GM23338 (cell line): ENCODE data around the gene SCO2. TPM values are rescaled to one million over a fixed set of nuclear protein-coding genes. Genes with fewer than 3 reads are reported as not detected.
A peak's percentile ranks its signal among the peaks of the same experiment; 100 is the strongest.

Experiments used
- ATAC-seq: fragments of 200-7000 bp; cut with Tn5 transposase; 3 replicates; pipeline ENCODE4 v1.9.1; 2020
- DNase-seq: peaks from one replicate; pipeline ENCODE4 v3.0.0-alpha.2; 2015; ENCODE audit warnings: low spot score
- H2AFZ ChIP-seq: fragments of 200-600 bp; sonication (generic); 2 replicates; pipeline ENCODE4 v1.8.0; 2016; ENCODE audit warnings: antibody characterized with exemption, mild to moderate bottlenecking, moderate library complexity
- H3F3A ChIP-seq: fragments of 200-600 bp; sonication (generic); replicated peaks from 2 replicates; pipeline ENCODE4 v1.8.0; 2017; ENCODE audit warnings: antibody characterized with exemption, mixed run types, low read depth
- H3K27ac ChIP-seq: fragments of 200-600 bp; sonication (generic); 2 replicates; pipeline ENCODE4 v1.6.1; 2016; ENCODE audit warnings: low read depth
- H3K27me3 ChIP-seq: fragments of 200-600 bp; sonication (generic); 2 replicates; pipeline ENCODE4 v1.8.0; 2016; ENCODE audit warnings: mild to moderate bottlenecking, mixed run types, moderate library complexity; ENCODE audit not compliant: insufficient read depth
- H3K36me3 ChIP-seq: fragments of 200-600 bp; sonication (generic); 2 replicates; pipeline ENCODE4 v1.8.0; 2016; ENCODE audit warnings: mild to moderate bottlenecking; ENCODE audit not compliant: insufficient read depth
- H3K4me1 ChIP-seq: fragments of 200-600 bp; sonication (generic); 2 replicates; pipeline ENCODE4 v1.8.0; 2016; ENCODE audit warnings: mild to moderate bottlenecking, moderate library complexity; ENCODE audit not compliant: insufficient read depth
- H3K4me2 ChIP-seq: fragments of 200-600 bp; sonication (generic); 2 replicates; pipeline ENCODE4 v1.7.1; 2017; ENCODE audit warnings: mixed run types
- H3K4me3 ChIP-seq: fragments of 200-600 bp; sonication (generic); 2 replicates; pipeline ENCODE4 v1.6.1; 2016; ENCODE audit warnings: mixed run types
- H3K79me2 ChIP-seq: fragments of 200-600 bp; sonication (generic); replicated peaks from 2 replicates; pipeline ENCODE4 v1.8.0; 2017; ENCODE audit warnings: mild to moderate bottlenecking; ENCODE audit not compliant: insufficient read depth
- H3K9me2 ChIP-seq: fragments of 200-600 bp; sonication (generic); 2 replicates; pipeline ENCODE4 v1.8.0; 2017; ENCODE audit not compliant: insufficient read depth
- H4K20me1 ChIP-seq: fragments of 200-600 bp; sonication (generic); replicated peaks from 2 replicates; pipeline ENCODE4 v1.8.0; 2017; ENCODE audit warnings: mild to moderate bottlenecking; ENCODE audit not compliant: insufficient read depth
- H3K27ac Mint-ChIP-seq: 2 replicates; pipeline ENCODE4 v1.8.0; 2020; ENCODE audit warnings: inconsistent platforms, mild to moderate bottlenecking, moderate library complexity, mixed read lengths
- H3K27me3 Mint-ChIP-seq: 3 replicates; pipeline ENCODE4 v1.8.0; 2022; ENCODE audit warnings: low read depth, mild to moderate bottlenecking, moderate library complexity, mixed read lengths, inconsistent platforms; ENCODE audit not compliant: insufficient read depth, poor library complexity
- H3K36me3 Mint-ChIP-seq: 3 replicates; pipeline ENCODE4 v1.8.0; 2021; ENCODE audit warnings: low read depth, mild to moderate bottlenecking, inconsistent platforms, moderate library complexity, mixed read lengths
- H3K4me1 Mint-ChIP-seq: 3 replicates; pipeline ENCODE4 v1.8.0; 2020; ENCODE audit warnings: mild to moderate bottlenecking, inconsistent platforms, mixed read lengths
- H3K4me3 Mint-ChIP-seq: 3 replicates; pipeline ENCODE4 v1.8.0; 2021; ENCODE audit warnings: moderate library complexity, mild to moderate bottlenecking, inconsistent platforms, mixed read lengths
- H3K9me3 Mint-ChIP-seq: 3 replicates; pipeline ENCODE4 v1.8.0; 2020; ENCODE audit warnings: moderate library complexity, mild to moderate bottlenecking, inconsistent platforms, mixed read lengths
- EZH2 ChIP-seq: fragments of 200-600 bp; sonication (generic); IDR thresholded peaks from one replicate; pipeline ENCODE4 v1.8.0; 2017; ENCODE audit warnings: antibody characterized with exemption, mild to moderate bottlenecking, low read depth; ENCODE audit not compliant: unreplicated experiment
- POLR2AphosphoS5 ChIP-seq: IDR thresholded peaks from 2 replicates; pipeline ENCODE4 v1.6.1; 2016; ENCODE audit warnings: antibody characterized with exemption, low read depth
- REST ChIP-seq: IDR thresholded peaks from one replicate; pipeline ENCODE4 v1.6.1; 2018; ENCODE audit warnings: antibody characterized with exemption; ENCODE audit not compliant: unreplicated experiment
- STAT1 ChIP-seq: IDR thresholded peaks from one replicate; pipeline ENCODE4 v1.6.1; 2016; ENCODE audit warnings: antibody characterized with exemption; ENCODE audit not compliant: unreplicated experiment
- ZNF114 ChIP-seq: fragments of 250-450 bp; sonication (Bioruptor Pico); IDR thresholded peaks from 2 replicates; pipeline ENCODE4 v1.5.0; 2020; ENCODE audit warnings: mild to moderate bottlenecking, moderate library complexity
- ZNF331 ChIP-seq: fragments of 250-450 bp; sonication (Bioruptor Pico); IDR thresholded peaks from 2 replicates; pipeline ENCODE4 v1.5.0; 2020; ENCODE audit warnings: low read depth, mild to moderate bottlenecking, moderate library complexity
- polyA plus RNA-seq: library from polyadenylated mRNA; unstranded; fragments of >200 nt; fragmentation: Nextera tagmentation; extraction: Ambion mirVana; gene quantifications from 2 replicates; pipeline ENCODE4 v1.2.1, GENCODE V29; 2016
- total RNA-seq: library from RNA; depleted of rRNA; stranded (reverse); fragments of >200 nt; shearing (Covaris generic); gene quantifications from 2 replicates; pipeline ENCODE4 v1.2.3, GENCODE V29; 2014

Gene SCO2
- total and polyA plus RNA-seq, 2 experiments from 2014 or later: 2.6 to 4.9 TPM

- Histone ChIP-seq H2AFZ (peak within 1 kb of the TSS; percentile 78), H4K20me1 (no peaks in the 10 kb centered on the region; the same call in none of the 2 replicates), H3K79me2 (no peaks in the 10 kb centered on the region), H3K4me2 (peak within 1 kb of the TSS; percentile 87), H3K27me3 (peaks cover 83% of the 10 kb centered on the region), H3K4me3 (peak within 1 kb of the TSS; percentile 66), H3F3A (no peaks in the 10 kb centered on the region; the same call in none of the 2 replicates), H3K4me1 (0 out of 2 replicates have a peak, but pooled peaks cover 4% of the 10 kb centered on the region), H3K36me3 (no peaks in the 10 kb centered on the region), H3K9me2 (no peaks in the 10 kb centered on the region), H3K27ac (no peak within 1 kb of the TSS)
- Mint-ChIP-seq H3K27me3 (peaks cover 76% of the 10 kb centered on the region), H3K27ac (no peak within 1 kb of the TSS), H3K9me3 (no peaks in the 10 kb centered on the region; the same call in 2 of the 3 replicates), H3K4me1 (peaks cover 10% of the 10 kb centered on the region; the same call in 2 of the 3 replicates), H3K36me3 (no peaks in the 10 kb centered on the region), H3K4me3 (peak within 1 kb of the TSS; percentile 65)
- peak; percentile 44 for DNase-seq
- TF ChIP-seq ZNF331 (no peak), POLR2AphosphoS5 (0 out of 2 replicates have a peak, but pooled peaks have one; percentile 16), REST (no peak), EZH2 (peak; percentile 56)
- peak; percentile 4; the same call in 2 of the 3 replicates for ATAC-seq
Observed at GRCh38 chr22:50529897-50530579, 4.6 kb upstream of the SCO2 start, which contains the start of gene TYMP. TSS of gene TYMP (minus strand) at chr22:50530012. CDS start at chr22:50529709, 303 bp downstream.

- H3K4me1 Mint-ChIP-seq: peaks cover 13% of the 10 kb centered on the region
- Histone ChIP-seq H3K79me2 (no peaks in the 10 kb centered on the region), H3K4me1 (peaks cover 4% of the 10 kb centered on the region; the same call in 1 of the 2 replicates), H2AFZ (no peak overlapping the region), H4K20me1 (no peaks in the 10 kb centered on the region; the same call in none of the 2 replicates), H3K36me3 (no peaks in the 10 kb centered on the region), H3K9me2 (no peaks in the 10 kb centered on the region), H3K27me3 (peaks cover 79% of the 10 kb centered on the region), H3F3A (peaks cover 1% of the 10 kb centered on the region), H3K4me3 (peak overlapping the region; percentile 66; the same call in 1 of the 2 replicates), H3K27ac (no peak overlapping the region), H3K4me2 (peak overlapping the region; percentile 87; the same call in 1 of the 2 replicates)
- H3K27me3 Mint-ChIP-seq: peaks cover 76% of the 10 kb centered on the region
- no peak overlapping the region for H3K4me3 Mint-ChIP-seq
- ATAC-seq (no peak), DNase-seq (peak; percentile 43)
- peaks cover 4% of the 10 kb centered on the region for H3K36me3 Mint-ChIP-seq
- peaks cover 4% of the 10 kb centered on the region; the same call in 2 of the 3 replicates for H3K9me3 Mint-ChIP-seq
- no peak overlapping the region for H3K27ac Mint-ChIP-seq
- TF ChIP-seq ZNF114: no peak
- no peak for TF ChIP-seq STAT1
- TF ChIP-seq REST: no peak
Observed at GRCh38 chr22:50529416-50529896, 4.1 kb upstream of the SCO2 start.
